Immature natural killer cell (primary cell): ENCODE results near the gene MYO9A. TPM values are rescaled to one million over a fixed set of nuclear protein-coding genes. Genes with fewer than 3 reads are reported as not detected.
"Not testable (repeated sequence)": the region's sequence is repeated elsewhere in the genome, so short reads cannot be mapped to it uniquely, and the experiment has no call there.

Source experiments
- DNase-seq, 3 donors: peaks; one replicate each; pipeline ENCODE4 v3.0.0; 2022; ENCODE audit warnings: mixed read lengths in 1 of 3
- H3K27ac Mint-ChIP-seq, 6 donors: one replicate each; pipeline ENCODE4 v1.8.0; 2020; ENCODE audit warnings: mixed read lengths in 6 of 6, mild to moderate bottlenecking in 5 of 6, inconsistent platforms in 4 of 6, moderate library complexity in 3 of 6
- H3K27me3 Mint-ChIP-seq, 3 donors: one replicate each; pipeline ENCODE4 v1.8.0; 2020 to 2021; ENCODE audit warnings: low read depth in 3 of 3, mild to moderate bottlenecking in 3 of 3, mixed read lengths in 3 of 3, moderate library complexity in 3 of 3, inconsistent platforms in 1 of 3
- H3K36me3 Mint-ChIP-seq, 3 donors: one replicate each; pipeline ENCODE4 v1.8.0; 2020; ENCODE audit warnings: mixed read lengths in 3 of 3, inconsistent platforms in 2 of 3, mild to moderate bottlenecking in 2 of 3
- H3K4me1 Mint-ChIP-seq, 2 donors: one replicate each; pipeline ENCODE4 v1.8.0; 2020; ENCODE audit warnings: inconsistent platforms in 2 of 2, mild to moderate bottlenecking in 2 of 2, mixed read lengths in 2 of 2, moderate library complexity in 1 of 2
- H3K4me3 Mint-ChIP-seq, 5 donors: one replicate each; pipeline ENCODE4 v1.8.0; 2020; ENCODE audit warnings: mild to moderate bottlenecking in 5 of 5, mixed read lengths in 5 of 5, inconsistent platforms in 3 of 5, moderate library complexity in 3 of 5
- H3K9me3 Mint-ChIP-seq, 6 donors: one replicate each; pipeline ENCODE4 v1.8.0; 2020; ENCODE audit warnings: mild to moderate bottlenecking in 6 of 6, mixed read lengths in 6 of 6, inconsistent platforms in 4 of 6, moderate library complexity in 3 of 6
- polyA plus RNA-seq, 3 donors: library from polyadenylated mRNA; unstranded; fragments of 300-500 nt; fragmentation: Illumina TruSeq; gene quantifications; one replicate each; pipeline ENCODE4 v1.2.3, GENCODE V29; 2021

Gene MYO9A
- polyA plus RNA-seq, 3 donors from 2014 or later: 6.3 to 15.6 (median 9.5) TPM

- peaks cover 12 to 16% (median 15%) of the 10 kb centered on the region in 3 donors for H3K36me3 Mint-ChIP-seq
- DNase-seq: no peak
- peaks cover 0 to 9% (median 7%) of the 10 kb centered on the region in 6 donors for H3K9me3 Mint-ChIP-seq
- peaks cover 14 to 33% of the 10 kb centered on the region in 2 donors for H3K4me1 Mint-ChIP-seq
- H3K27me3 Mint-ChIP-seq: no peaks in the 10 kb centered on the region
- H3K27ac Mint-ChIP-seq: no peak overlapping the region
- H3K4me3 Mint-ChIP-seq: no peak overlapping the region
Measured at GRCh38 chr15:72062319-72062718, 55.6 kb downstream of the MYO9A start.

DNA sequence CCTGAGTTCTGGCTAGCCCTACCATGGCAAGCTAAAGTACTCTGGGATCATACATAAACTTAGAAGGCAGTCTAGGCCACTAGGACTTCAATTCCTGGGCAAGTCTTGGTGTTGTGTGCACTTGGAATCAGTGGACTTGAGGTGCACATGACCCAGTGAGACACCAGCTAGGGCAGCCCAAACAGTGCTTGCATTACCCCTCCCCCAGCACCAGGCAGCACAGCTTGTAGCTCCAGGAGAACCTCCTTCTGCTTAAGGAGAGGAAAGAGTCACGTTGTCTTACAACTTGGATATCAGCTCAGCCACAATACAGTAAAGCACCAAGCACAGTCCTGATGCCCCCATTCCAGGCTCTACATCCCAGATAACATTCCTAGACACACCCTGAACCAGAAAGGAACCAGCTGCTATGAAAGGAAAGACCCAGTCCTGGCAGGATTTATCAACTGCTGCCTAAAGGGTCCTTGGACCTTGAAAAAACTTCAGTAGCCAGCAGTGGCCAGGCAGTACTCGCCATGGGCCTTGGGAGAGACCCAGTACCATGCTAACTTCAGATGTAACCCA lies 57.2 kb downstream of the MYO9A start:
- Mint-ChIP-seq H3K4me3 (no peak overlapping the region), H3K27ac (peak overlapping the region in 1 of 6 donors; percentile 28), H3K9me3 (peaks cover 0 to 9% (median 7%) of the 10 kb centered on the region in 6 donors), H3K27me3 (peaks cover 0 to 1% (median 0%) of the 10 kb centered on the region in 3 donors), H3K36me3 (peaks cover 12 to 16% (median 15%) of the 10 kb centered on the region in 3 donors), H3K4me1 (peaks cover 16 to 36% of the 10 kb centered on the region in 2 donors)
- DNase-seq: no peak

- H3K4me3 Mint-ChIP-seq: no peak overlapping the region
- peaks cover 0 to 1% (median 0%) of the 10 kb centered on the region in 3 donors for H3K27me3 Mint-ChIP-seq
- H3K27ac Mint-ChIP-seq: peak overlapping the region in 2 of 6 donors; percentile 32 to 81
- no peak for DNase-seq
- H3K36me3 Mint-ChIP-seq: peaks cover 12 to 16% (median 14%) of the 10 kb centered on the region in 3 donors
- H3K4me1 Mint-ChIP-seq: peaks cover 16 to 43% of the 10 kb centered on the region in 2 donors
- H3K9me3 Mint-ChIP-seq: peaks cover 0 to 9% (median 7%) of the 10 kb centered on the region in 6 donors
Measured at GRCh38 chr15:72058585-72058984, 59.4 kb downstream of the MYO9A start.

DNA sequence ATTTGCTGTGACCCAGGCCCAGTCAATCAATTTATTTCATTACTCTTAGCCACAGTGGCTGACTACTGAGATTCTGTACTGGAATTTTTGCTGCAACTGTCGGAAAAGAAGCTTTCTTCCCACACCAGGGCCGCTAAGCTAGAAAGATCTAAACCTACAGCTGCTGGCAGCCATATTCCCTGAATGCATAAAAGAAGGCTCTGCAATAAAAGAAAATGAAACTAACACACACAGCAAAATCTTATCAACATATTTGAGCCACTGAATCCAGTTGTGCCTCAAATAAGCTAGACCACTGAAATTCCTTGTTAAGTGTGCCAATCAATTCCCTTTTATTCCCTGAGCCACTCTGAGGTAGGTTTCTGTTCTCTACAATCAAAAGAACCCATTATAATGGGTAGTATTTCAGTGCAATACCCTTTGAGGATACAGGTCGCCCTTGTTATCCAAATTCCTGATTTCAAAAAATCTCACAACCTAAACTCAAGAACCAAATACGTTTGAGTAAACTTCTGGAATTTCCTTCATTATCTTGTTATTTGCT lies 60.3 kb downstream of the MYO9A start:
- Mint-ChIP-seq H3K27me3 (peaks cover 0 to 1% (median 0%) of the 10 kb centered on the region in 3 donors), H3K4me1 (peaks cover 16 to 43% of the 10 kb centered on the region in 2 donors), H3K4me3 (peak overlapping the region in 1 of 5 donors; percentile 15), H3K36me3 (peaks cover 8 to 13% (median 12%) of the 10 kb centered on the region in 3 donors), H3K27ac (peak overlapping the region in 3 of 6 donors; percentile 20 to 62 (median 28)), H3K9me3 (peaks cover 0 to 9% (median 7%) of the 10 kb centered on the region in 6 donors)
- no peak for DNase-seq

DNA sequence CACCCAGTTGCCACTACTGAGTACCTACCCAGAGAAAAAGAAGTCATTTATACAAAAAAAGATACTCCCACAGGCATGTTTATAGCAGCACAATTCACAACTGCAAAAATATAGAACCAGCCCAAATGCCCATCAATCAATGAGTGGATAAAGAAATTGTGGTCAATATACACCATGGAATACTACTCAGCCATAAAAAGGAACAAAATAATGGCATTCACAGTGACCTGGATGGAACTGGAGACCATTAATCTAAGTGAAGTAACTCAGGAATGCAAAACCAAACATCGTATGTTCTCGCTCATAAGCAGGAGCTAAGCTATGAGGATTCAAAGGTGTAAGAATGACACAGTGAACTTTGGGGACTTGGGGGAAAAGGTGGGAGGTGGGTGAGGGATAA lies 61.7 kb downstream of the MYO9A start:
- H3K4me1 Mint-ChIP-seq: peaks cover 16 to 34% of the 10 kb centered on the region in 2 donors
- H3K27me3 Mint-ChIP-seq, DNase-seq, H3K9me3 Mint-ChIP-seq, H3K36me3 Mint-ChIP-seq, H3K4me3 Mint-ChIP-seq, H3K27ac Mint-ChIP-seq: not testable (repeated sequence)

GRCh38 chr15:72053297-72053696 lies 64.7 kb downstream of the MYO9A start:
- not testable (repeated sequence) for H3K9me3 Mint-ChIP-seq, H3K27ac Mint-ChIP-seq, H3K36me3 Mint-ChIP-seq, DNase-seq, H3K27me3 Mint-ChIP-seq, H3K4me3 Mint-ChIP-seq
- peaks cover 13 to 33% of the 10 kb centered on the region in 2 donors for H3K4me1 Mint-ChIP-seq

DNA sequence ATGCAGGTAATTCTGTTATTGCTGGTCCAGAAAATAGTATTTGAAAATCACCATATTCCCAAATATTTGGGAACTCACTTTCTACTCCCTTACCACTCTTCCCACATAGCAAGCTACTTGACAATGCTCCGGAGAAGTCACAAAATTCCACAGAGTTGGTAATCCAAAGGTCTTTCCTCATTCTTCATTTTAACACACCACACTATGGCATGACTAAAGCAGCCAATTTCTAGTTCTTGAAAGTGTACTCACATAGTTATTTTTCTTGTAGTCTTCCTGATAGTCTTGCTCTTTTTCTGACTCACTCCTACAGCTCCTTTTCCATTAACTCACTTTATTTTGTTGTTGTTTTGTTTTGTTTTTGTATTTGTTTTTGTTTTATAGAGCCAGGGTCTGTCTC lies 67.2 kb downstream of the MYO9A start:
- peaks cover 0 to 1% (median 0%) of the 10 kb centered on the region in 3 donors for H3K27me3 Mint-ChIP-seq
- peaks cover 3 to 20% of the 10 kb centered on the region in 2 donors for H3K4me1 Mint-ChIP-seq
- H3K4me3 Mint-ChIP-seq: no peak overlapping the region
- H3K36me3 Mint-ChIP-seq: peaks cover 4 to 10% (median 5%) of the 10 kb centered on the region in 3 donors
- no peak for DNase-seq
- H3K9me3 Mint-ChIP-seq: no peaks in the 10 kb centered on the region
- H3K27ac Mint-ChIP-seq: no peak overlapping the region

DNA sequence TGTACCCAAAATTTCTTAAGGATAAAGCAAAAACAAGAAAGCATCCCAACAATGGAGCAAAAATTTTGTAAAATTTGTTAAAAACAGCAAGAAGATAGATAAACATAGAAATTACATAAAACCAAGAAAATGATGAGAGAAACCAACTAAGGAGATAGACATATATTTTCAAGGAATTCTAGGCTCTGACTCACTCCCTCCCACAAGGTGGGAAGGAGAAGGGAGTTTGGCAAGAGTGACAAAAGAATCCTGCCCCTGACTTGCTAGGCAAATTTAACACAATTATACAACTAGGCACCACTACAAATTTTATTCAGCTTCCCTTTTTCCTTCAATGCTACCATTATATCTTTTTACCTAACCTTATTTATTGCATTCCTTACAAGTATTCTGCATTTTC lies 70.9 kb downstream of the MYO9A start:
- peaks cover 5 to 13% of the 10 kb centered on the region in 2 donors for H3K4me1 Mint-ChIP-seq
- peaks cover 0 to 1% (median 0%) of the 10 kb centered on the region in 3 donors for H3K27me3 Mint-ChIP-seq
- no peaks in the 10 kb centered on the region for H3K9me3 Mint-ChIP-seq
- H3K4me3 Mint-ChIP-seq: no peak overlapping the region
- H3K36me3 Mint-ChIP-seq: peaks cover 4 to 11% (median 5%) of the 10 kb centered on the region in 3 donors
- no peak overlapping the region for H3K27ac Mint-ChIP-seq
- DNase-seq: no peak

DNA sequence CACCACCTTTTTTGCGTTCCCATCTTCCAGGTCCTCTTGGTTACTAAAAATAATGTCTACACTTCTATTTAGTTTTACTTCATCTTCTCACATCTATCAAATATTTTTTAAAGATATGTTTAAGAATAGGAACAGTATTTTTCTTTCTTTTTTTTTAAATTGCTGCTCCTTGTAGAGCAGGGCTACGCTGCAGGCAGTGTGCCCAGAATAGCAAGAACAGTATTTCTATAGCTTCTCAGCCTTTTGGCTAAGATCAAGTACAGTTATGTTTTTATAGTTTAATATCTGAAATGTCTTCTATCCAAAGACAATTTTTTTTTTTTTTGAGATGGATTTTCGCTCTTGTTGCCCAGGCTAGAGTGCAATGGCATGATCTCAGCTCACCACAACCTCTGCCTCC lies 73.0 kb downstream of the MYO9A start:
- Mint-ChIP-seq H3K27me3 (peaks cover 0 to 1% (median 0%) of the 10 kb centered on the region in 3 donors), H3K4me1 (peaks cover 4 to 6% of the 10 kb centered on the region in 2 donors), H3K27ac (no peak overlapping the region), H3K36me3 (peaks cover 5 to 14% (median 10%) of the 10 kb centered on the region in 3 donors), H3K9me3 (no peaks in the 10 kb centered on the region), H3K4me3 (no peak overlapping the region)
- DNase-seq: no peak

- Mint-ChIP-seq H3K36me3 (peaks cover 5 to 21% (median 19%) of the 10 kb centered on the region in 3 donors), H3K27me3 (peaks cover 0 to 1% (median 0%) of the 10 kb centered on the region in 3 donors), H3K4me1 (peaks cover 4 to 8% of the 10 kb centered on the region in 2 donors), H3K27ac (no peak overlapping the region), H3K9me3 (peaks cover 0 to 1% (median 0%) of the 10 kb centered on the region in 6 donors), H3K4me3 (no peak overlapping the region)
- DNase-seq: no peak
Measured at GRCh38 chr15:72042865-72043264, 75.1 kb downstream of the MYO9A start.

- peaks cover 4 to 16% of the 10 kb centered on the region in 2 donors for H3K4me1 Mint-ChIP-seq
- no peaks in the 10 kb centered on the region for H3K27me3 Mint-ChIP-seq
- H3K36me3 Mint-ChIP-seq: peaks cover 5 to 28% (median 26%) of the 10 kb centered on the region in 3 donors
- no peak overlapping the region for H3K27ac Mint-ChIP-seq
- H3K4me3 Mint-ChIP-seq: no peak overlapping the region
- peaks cover 0 to 4% (median under 1%) of the 10 kb centered on the region in 6 donors for H3K9me3 Mint-ChIP-seq
- DNase-seq: no peak
Measured at GRCh38 chr15:72042054-72042453, 75.9 kb downstream of the MYO9A start.

- Mint-ChIP-seq H3K27ac (no peak overlapping the region), H3K27me3 (no peaks in the 10 kb centered on the region), H3K36me3 (peaks cover 0 to 23% (median 19%) of the 10 kb centered on the region in 3 donors), H3K9me3 (peaks cover 0 to 5% (median under 1%) of the 10 kb centered on the region in 6 donors), H3K4me3 (no peak overlapping the region), H3K4me1 (peaks cover 8 to 28% of the 10 kb centered on the region in 2 donors)
- DNase-seq: no peak
Measured at GRCh38 chr15:72037321-72037720, 80.6 kb downstream of the MYO9A start.

- peak overlapping the region in 1 of 6 donors; percentile 4 for H3K27ac Mint-ChIP-seq
- H3K4me1 Mint-ChIP-seq: peaks cover 8 to 28% of the 10 kb centered on the region in 2 donors
- no peaks in the 10 kb centered on the region for H3K27me3 Mint-ChIP-seq
- no peak for DNase-seq
- no peak overlapping the region for H3K4me3 Mint-ChIP-seq
- H3K9me3 Mint-ChIP-seq: peaks cover 0 to 5% (median under 1%) of the 10 kb centered on the region in 6 donors
- peaks cover 0 to 18% (median 15%) of the 10 kb centered on the region in 3 donors for H3K36me3 Mint-ChIP-seq
Measured at GRCh38 chr15:72034859-72035650, 82.9 kb downstream of the MYO9A start.

DNA sequence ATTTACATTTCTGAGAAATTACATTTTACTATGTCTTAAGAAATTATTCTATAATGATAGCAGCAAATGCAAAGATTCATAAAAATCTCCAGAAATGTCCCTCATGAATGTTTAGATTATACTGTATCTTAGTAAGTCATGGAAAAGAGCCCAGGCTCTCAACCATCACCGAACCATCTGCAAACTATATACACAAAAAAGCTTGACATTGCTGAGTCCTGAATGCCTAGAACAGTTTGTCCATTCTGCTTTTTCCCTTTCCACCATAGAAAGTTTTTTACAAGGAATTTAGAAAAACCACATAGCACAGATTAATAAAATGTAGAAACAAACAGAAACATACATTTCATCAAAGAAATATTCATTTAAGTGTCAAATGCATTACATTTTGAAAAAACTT lies 83.6 kb downstream of the MYO9A start:
- peaks cover 8 to 28% of the 10 kb centered on the region in 2 donors for H3K4me1 Mint-ChIP-seq
- H3K4me3 Mint-ChIP-seq: no peak overlapping the region
- H3K9me3 Mint-ChIP-seq: peaks cover 0 to 5% (median under 1%) of the 10 kb centered on the region in 6 donors
- DNase-seq: no peak
- H3K36me3 Mint-ChIP-seq: peaks cover 0 to 16% (median 15%) of the 10 kb centered on the region in 3 donors
- H3K27me3 Mint-ChIP-seq: no peaks in the 10 kb centered on the region
- H3K27ac Mint-ChIP-seq: no peak overlapping the region
